ENCODE results near the gene MYO18B.

The MYO18B gene

DNA sequence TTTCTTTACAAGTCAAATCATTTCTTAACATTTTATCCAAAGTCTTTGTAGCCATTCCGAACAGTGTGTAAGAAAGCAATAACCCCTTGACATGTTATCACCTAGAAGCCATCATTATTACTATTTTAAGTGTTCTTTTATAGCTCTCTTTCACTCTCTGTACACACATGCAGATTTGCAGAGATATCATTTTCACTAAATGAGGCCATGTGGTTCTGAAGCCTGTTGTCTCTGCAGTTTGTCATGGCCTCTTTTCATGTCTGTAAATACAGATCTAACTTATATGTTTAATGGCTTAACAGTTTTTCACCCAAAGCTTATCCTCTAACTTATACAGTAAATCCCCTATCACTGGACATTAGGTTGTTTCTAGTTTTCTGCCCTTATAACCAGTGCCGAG, 166.8 kb downstream of the MYO18B start:
- no peak for DNase-seq

DNA sequence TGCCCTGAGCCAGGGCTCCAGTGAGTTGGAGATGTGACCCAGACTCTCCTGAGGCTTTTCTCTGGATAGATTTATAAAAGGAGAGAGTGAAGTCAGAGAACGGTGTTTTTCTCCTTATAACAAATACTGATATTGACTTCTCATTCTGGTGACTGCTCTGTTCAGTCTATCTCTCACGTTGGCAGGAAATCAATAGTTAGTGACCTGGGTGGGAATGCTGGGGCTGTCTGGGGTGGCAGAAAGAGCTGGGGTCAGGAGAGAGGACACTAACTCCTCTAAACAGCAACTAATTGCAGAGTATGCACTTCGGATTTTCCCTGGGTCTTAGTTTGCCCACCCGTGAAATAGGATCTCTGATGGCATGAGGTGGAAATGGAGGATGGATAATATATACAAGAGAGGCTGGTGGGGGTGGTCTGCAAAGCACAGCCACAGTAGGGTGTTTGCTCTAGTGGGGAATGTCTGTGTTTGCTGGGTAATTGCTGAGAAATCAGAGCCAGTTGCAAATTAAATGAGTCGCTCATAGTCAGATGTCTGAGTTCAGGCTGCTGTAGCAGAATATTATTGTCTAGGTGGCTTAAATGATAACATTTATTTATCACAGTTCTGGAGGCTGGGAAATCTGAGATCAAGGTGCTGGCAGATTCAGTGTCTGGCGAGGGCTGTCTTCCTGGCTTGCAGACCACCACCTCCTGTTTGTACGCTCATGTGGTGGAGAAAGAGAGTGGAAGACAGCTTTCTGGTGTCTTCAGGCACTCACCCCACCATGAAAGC, 167.8 kb downstream of the MYO18B start:
- no peak for DNase-seq

DNA sequence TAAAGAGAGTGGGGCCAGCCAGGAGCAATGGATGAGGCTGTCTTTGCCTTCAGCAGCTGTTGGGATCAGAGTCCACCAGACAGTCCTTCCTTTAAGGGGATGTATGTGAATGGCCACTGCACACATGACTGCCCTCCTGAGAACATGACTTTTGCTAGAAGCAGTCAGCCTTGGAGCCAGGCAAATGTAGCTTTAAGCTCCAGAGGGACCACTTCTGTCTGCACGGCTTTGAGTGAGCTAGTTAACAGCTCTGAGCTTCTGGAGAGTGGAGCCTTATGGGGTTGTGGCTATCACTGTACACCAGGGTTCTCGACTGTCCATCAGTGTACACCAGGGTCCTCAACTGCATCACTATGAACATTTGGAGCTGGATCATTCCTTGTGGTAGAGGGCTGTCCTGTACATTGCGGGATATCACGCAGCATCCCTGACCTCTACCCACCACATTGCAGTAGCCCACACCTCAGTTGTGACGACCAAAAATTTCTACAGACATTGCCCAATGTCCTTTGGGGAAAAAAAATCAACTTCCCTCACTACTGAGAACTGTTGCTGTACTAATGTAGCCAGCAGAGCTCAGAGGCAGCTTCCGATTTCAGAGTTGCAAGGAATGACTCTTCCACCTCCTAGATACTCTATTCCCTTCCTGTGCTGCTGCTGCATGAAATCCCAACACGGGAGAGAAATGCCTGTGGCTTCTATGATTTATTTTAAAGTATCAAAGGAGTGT, 169.4 kb downstream of the MYO18B start:
- no peak for DNase-seq

DNA sequence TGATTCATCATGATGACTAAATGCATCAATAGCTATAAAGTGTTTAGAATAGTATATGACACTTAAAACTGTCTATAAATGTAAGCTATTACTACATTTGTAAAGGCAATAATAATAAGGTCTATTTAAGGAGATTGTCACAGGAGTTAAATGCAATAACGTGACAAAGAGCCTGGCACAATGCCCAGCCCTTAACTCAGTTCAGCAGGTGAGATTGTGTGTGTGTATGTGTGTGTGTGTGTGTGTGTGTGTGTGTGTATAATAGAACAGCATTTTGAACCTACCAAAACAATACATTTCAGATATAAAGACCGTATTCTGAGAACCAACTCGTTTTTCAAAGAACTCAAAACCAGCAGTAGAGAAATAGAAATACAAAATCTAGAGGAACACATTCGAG, 177.5 kb downstream of the MYO18B start:
- DNase-seq = peak; percentile 57 to 70

DNA sequence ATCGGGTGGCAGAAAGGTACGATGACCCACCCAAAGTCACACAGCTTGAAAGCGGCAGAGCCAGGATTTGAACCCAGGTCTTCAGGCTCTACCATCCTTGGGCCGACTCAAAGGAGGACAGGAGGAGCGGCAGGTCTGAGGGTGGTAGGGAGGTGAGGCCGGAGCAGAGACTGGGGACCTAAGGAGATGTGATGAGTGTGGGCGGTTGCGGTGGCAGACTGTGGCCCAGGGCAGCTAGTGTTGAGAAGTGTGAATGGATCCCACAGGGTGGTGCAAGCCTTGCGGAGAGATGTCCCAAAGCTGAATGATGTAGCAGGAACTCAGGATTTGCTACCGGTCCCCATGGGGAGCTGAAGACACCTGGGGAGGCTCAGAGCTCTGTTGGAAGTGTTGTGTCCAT, 180.2 kb downstream of the MYO18B start:
- DNase-seq = no peak

DNA sequence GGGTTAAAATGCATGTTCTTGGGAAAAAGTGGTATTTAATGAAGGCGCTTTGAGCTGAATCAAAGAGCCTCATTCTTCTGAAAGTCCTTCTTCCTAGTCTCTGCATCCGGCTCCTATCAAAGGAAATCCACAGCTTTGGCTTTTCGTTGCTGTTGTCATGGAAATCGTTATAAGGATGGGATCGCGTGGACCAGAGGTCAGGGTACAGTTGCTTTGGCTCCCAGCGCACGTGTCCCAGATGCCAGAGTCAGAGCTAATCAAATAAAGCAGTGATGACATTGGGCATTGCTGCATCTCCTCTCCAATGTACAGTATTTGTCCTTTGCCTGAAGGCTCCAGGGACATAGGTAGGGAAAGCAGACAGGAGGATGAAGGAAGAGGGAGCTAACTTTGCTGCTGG, 181.9 kb downstream of the MYO18B start:
- DNase-seq = no peak

DNA sequence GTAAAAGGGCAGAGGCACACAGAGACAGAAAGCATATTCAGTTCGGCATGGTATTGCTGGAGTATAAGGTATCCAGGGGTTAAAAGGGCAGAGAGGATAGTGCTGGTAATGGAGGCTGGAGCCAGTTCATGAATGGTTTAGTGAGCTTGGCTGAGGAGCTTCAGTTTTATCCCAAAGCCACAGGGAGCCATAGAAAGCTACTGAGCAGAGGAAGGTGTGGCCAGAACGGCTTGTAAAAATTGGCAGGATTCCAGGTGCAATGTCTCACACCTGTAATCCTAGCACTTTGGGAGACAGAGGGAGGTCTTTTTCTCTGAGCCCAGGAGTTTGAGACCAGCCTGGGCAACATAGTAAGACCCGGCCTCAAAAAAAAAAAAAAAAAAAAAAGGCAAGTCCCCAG, 186.1 kb downstream of the MYO18B start:
- no peak for DNase-seq

DNA sequence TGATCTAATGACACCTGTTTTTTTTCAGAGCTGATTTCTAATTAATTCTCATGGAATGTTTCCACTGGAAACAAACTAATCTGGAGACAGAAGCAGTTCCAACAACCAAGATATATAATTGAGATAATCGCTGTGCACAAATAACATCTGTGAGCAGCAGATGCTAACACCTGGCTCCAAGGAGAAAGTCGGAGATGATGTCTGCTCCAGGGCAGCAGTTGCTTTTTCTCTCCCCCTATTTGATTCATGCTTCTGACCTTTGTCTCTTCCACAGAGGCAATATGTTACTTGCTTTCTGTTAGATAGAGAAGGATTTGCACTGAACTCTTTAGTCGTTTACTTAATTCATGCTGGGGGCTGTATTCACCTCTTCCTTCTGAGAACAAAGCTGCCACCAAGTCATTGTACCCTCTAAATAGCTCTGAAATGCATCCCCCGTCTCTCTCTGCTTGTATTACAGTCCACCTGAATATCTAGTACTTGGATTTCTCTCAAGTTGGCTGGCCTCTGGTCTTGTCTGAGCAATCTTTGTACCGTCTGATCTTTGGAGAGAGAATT, 187.4 kb downstream of the MYO18B start:
- DNase-seq = no peak

DNA sequence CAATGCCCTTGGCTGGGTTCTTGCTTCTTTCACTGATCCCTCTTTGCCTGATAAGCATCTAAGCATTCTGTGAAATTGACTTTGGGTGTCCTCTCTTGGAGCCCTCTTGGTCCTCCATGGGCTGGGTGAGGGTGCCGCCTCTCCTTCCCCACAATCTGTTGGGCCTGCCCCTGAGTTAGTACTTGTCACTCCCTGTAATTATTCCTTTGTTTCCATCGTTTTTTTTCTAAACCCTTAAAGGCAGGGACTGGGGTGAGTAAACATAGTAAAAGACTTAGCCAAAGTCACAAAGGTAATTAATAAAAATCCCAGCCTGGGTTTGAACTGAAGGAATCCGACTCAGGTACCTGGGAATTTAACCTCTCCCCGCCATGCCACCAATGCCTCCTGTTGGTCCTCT, 188.1 kb downstream of the MYO18B start:
- DNase-seq = no peak

DNA sequence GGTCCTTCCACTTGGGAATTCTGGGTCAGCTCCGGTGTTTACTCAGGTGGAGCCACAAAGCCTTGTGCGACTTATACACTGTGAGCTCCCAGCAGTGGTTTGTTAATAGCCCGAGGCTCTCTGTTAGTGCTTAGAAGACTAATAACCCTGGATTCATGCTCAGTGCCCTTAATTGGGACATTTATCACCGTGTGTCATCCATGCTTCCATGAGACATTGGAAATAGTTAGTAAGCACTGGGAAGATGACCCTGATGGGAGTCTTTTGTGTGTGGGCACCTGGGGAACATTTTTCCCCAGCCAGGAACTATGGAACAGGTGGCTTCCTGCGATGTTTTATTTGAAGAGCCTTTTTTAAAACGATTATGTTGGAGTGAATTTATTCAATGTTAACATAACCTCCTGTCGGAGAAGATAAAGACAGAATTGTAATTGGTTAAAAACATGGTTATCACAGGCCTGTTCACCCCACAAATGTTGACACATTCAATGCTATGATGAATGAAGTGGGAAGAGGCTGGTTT, 188.9 kb downstream of the MYO18B start:
- DNase-seq = peak; percentile 84 to 87

DNA sequence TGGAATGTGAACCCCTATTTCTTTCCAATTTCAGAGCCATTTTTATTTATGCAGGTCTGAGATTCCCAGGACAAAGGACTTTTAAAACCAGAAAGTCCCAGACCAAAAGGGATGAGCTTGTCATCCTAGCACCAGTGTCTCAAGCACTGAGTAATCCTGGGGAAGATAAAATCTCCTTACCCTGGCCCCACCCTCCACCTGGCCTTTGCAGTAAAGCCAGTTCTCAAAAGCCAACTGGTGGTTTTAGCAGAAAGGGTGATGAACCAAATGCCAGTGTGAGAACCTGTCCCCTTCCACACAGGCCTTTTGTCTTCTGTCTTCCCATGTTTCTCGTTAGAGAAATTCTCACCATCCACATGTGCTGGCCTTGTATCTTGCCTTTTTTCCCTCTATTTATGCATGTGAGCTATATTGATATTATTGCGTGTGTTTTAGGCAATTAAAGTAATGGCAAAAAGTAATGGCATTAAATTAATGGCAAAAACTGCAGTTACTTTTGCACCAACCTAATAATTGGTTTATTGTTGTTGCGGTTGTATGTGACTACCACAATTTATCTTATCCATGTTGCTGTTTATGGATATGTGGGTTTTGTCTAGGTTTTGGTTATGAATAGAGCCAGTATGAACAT, 191.3 kb downstream of the MYO18B start:
- no peak for DNase-seq

DNA sequence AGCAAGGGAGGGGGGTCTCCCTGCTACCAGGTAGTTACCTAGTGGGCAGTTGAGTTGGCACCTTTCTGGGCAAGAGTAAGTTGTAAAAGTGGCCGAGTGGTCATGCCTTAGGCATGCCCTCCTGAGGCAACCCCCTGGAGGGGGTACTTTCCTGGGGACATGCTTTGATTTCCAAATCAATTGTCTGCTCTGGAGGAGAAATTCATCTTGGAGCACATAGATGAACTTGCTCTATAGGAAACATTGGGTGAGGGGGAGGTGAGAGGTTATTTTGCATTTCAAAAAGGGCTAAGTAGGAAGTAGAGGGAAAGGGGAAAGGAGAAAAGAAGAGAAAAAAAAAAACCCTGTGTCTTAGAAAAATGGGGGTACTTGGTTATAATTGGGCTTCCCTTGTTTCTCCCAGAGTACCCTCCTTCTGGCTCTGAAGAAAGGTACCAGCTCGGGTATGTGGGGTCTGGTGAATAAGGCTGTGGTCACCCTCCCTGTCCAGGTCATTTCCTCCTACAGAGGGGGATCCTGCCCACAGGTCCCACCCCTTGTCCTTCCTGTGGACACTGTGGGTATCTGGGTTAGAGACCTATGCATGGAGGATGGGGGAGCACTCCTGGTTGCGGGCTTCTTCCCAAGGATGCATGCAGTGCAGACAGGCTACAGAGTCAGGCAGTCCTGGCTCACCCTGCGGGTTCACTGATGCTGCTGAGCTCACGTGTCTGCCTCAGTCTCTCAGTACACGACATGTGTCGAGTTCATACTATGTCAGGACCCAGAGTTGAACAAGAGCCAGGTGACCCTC, 193.5 kb downstream of the MYO18B start:
- DNase-seq = no peak

DNA sequence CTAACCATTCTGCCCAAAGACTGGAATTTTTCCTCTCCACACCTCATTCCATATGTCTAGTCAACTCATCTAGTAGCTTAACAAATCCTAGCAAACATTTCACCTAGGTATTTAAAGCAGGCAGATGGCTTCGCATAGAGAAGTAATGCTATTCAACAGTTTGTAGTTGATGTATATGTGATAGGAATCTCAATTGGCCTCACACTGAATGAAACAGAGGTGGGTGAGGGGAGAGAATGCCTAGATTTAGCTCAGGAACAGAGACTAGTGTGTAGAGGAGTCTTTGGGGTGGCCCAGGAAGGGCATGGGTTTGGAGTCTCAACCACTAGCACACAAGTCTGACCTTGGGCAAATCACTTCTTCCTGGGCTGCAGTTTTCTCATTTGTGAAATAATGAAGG, 196.2 kb downstream of the MYO18B start:
- DNase-seq = no peak

DNA sequence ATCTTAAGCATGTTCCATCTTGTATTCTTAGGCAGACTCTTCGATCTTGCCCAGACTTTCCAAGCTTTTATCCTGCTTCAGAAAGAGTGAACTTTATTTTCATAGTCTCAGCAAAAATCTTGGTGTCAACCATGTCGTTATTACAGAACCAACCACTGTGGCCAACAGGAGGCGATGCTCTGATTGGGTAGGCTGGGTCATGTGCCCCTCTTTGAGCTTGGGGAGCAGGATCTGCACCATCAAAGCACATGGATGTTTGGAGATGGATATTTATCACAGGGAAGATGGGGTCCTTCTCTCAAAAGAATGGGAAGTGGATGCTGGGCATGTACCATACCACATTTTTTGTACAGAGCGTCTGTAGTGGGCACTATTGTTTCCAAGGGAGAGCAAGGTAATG, 197.4 kb downstream of the MYO18B start:
- no peak for DNase-seq

DNA sequence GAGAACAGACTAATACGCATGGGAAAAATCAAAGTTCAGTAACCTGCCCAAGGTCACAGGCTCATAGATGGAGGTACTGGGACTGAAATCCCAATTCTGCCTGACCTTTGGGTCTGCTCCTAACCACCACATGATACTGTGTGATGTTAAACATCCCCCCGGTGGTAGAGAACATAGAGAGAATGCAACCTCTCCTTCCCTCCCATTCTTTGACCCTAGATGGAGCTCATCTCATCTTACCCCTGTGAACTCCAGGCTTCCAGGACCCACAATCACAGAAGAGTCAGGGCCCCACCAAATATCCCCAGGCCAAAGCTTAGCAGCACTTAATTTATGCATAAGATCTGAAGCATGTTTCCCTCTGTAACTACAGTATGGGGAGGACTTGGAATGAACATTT, 198.5 kb downstream of the MYO18B start:
- DNase-seq = no peak

DNA sequence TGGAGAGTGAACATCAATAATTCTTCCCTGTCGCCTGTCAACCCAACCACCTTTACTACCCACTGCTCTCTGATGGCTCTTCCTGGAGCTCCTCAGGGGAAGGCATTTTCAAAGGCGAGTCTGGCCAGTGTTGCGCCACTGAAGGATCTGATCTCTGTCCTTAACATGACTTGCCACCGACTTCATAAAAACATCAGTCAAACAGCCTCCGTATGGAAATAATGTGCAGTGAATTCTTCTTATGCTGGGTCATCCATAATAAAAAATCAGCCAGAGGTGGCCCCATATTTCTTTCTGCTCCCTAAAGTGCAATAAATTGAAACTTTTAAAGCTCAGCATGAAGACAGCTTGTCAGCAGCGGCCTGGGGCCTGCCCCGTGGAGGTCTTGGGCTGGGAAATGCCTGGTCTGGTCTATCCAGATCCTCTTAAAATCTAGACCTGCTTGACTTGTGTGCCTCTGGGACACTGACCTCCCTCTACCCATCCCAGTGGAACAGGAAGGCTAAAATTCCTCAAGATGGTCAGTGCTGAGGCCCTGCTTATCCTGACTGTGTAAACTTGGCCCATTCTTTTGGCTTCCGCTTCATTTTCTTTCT, 199.5 kb downstream of the MYO18B start:
- DNase-seq = no peak

DNA sequence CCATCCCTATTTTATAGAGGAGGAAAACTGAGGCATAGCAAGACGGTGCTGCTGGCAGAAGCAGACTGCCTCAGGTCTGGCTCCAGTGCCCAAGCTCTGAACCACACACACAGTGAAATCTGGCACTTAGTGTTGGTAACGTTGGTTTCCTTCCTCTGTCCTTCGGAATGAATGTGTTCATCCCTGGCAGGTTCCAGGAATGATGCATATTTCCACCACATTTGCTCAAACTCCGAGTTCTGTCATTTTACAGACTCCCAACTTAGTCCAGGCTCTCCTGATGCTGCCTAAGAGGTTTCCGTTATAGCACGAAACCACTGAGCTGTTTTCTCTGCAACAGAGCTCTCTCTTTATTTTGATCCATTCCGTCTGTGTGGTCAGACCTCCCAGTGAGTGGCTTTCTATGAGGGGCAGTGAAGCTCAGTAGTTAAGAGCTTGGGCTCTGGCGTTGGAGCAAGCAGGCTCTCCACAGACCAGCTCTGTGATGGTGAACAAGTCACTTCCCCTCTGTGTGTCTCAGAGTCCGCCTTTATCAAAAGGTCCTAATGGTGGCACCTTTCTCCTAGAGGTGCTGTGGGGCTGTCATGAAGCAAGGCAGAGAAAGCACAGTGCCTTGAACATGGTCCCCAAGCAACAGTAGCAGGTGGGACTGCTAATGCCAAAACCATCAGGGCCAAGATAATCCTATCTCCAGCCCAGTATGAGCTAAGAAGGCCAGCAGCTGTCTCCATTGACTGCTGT, 200.3 kb downstream of the MYO18B start:
- DNase-seq = peak in 1 of 2 experiments; percentile 59

DNA sequence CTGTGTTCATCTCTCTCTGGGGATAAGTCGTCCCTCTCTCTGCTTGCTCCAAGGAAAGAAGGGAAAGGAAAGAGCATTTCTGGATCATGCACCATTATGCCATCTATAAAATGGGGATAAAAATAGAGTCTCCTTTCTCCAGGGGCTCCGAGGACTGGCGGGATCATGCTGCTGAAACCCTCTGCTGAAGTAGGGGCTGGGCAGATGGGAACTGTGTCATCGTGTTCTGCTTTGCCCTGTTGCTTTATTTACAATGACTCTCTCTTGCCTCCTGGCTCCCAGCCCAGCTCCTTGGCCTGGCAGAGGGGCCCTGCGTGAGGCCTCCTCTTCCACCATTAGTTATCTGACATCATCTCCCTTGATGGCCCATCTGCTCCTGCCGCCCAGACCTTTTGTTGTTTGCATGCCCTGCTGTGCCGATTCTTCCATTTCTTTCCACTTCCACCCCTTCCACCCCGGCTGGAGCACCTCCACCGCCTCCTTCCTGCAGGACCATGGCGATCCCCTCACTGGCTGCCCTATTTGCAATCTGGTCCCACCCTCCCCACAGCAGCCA, 200.9 kb downstream of the MYO18B start:
- peak; percentile 94 for DNase-seq

DNA sequence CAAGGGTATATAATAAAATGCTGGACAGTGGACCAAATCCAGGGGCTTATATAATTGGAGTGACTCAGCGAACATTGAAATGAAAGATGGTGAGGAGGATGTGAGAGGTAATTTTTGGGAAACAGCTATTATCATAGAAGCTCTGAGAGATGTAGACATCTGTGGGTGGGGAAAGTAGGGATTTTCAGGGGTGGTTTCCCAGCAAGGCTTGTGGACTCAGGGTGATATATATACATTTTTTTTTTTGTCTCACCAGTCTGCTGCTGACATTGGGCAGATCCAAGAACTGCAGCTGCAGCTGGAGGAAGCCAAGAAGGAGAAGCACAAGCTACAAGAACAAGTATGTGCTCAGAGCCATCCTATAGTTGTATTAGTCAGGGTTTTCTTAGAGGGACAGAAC, 208.1 kb downstream of the MYO18B start:
- no peak for DNase-seq

DNA sequence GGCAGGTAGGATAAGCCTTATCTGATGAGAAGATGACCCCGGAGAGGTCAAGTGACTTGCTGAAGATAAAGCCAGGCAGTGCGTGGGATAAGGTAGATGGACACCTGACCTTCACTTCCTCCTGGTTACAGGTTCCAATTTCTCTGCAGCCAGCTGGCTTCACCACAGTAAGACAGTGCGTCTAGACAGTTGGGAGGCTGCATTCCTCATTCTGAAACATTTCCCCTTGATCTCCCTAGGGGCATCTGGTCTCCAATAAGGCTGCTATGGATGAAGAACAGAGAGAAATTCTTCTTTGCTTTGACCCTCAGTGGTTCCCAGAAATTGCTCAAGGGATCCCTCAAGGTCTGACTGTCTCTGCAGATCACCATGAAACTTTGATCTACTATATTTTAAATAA, 211.3 kb downstream of the MYO18B start:
- DNase-seq = no peak

DNA sequence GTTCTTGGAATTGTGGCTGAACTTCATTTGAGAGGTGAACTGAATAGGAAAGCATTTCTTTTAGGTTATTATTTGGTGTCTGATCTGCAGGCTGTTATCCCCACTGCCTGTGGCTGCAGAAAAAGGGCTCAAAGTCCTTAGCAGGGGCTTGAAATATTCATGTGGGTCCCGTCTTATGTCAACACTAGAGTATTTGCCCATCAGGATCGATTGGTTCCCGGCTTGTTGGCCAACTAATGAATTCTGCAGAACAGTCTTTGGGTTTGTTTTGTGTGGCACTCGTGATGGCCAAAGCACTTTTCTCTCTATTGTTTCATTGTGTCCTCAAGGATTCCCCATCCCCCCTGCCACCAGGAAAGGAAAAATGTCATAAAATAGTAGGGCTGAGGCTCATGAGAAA, 211.9 kb downstream of the MYO18B start:
- DNase-seq = no peak

All from SHP77 (cell line).